T-helper 1 cell treated with Interleukin-12 subunit alpha and Interleukin-12 subunit beta and Interleukin-4 antibody, amounts not matched to agents 30 μg/mL and 1 μg/mL, for 36 hours (primary cell): ENCODE data around the gene ADAM15.

Experiments
- H3K27ac Mint-ChIP-seq: one replicate; pipeline ENCODE4 v1.8.0; 2021; ENCODE audit warnings: mild to moderate bottlenecking, mixed read lengths
- H3K27me3 Mint-ChIP-seq: one replicate; pipeline ENCODE4 v1.8.0; 2021; ENCODE audit warnings: low read depth, mixed read lengths
- H3K36me3 Mint-ChIP-seq: one replicate; pipeline ENCODE4 v1.8.0; 2021; ENCODE audit warnings: low read depth, mixed read lengths
- H3K4me1 Mint-ChIP-seq: one replicate; pipeline ENCODE4 v1.8.0; 2021; ENCODE audit warnings: low read depth, mixed read lengths
- H3K4me3 Mint-ChIP-seq: one replicate; pipeline ENCODE4 v1.8.0; 2021; ENCODE audit warnings: mild to moderate bottlenecking, moderate library complexity, mixed read lengths
- H3K9me3 Mint-ChIP-seq: one replicate; pipeline ENCODE4 v1.8.0; 2021; ENCODE audit warnings: mixed read lengths

Gene ADAM15

DNA sequence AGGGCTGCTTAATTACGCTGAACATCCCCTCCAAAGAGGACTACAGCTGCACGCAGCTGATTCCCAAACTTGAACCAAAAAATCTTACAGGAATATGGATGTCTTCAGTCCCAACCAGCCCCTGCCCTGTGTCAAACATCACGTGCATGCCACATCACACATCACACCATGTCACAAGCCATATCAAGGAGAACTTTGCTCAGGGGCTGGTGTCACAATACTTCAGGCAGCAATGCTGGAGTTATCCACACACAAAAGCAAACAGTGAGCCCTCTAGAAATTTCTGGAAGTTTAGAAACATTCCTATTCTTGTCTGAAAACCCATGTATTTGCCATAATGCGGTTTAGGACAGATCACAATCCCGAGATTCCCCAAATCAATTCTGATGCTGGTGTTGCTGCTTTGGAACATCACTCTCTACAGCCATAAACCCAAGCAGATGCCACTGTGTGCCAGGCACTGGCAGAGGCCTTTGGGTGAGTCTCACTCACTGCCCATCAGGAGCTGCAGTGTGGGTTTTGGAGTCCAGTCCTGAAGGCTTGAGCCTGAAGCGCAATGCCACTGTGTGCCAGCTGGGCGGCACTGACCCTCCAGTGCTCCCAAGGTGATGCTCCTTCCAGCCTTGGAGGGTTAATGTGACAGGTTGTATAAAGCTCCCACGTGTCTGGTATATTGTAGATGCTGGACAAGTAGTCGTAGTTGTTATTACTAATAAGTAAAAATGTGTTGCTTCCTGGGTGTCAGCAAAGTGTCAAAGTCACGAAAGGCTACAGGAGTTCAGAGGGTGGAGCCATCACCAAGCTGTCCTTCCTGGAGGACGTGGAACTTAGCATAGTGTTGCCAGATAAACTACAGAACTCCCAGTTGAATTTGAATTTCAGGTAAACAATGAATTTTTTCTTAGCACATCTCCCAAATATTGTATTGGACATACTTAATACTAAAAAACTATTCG lies 56.5 kb downstream of the ADAM15 start:
- no peak overlapping the region for H3K27ac Mint-ChIP-seq
- no peaks in the 10 kb centered on the region for H3K4me1 Mint-ChIP-seq
- no peaks in the 10 kb centered on the region for H3K36me3 Mint-ChIP-seq
- no peaks in the 10 kb centered on the region for H3K9me3 Mint-ChIP-seq
- H3K4me3 Mint-ChIP-seq, result no peak overlapping the region
- peaks cover 26% of the 10 kb centered on the region for H3K27me3 Mint-ChIP-seq

DNA sequence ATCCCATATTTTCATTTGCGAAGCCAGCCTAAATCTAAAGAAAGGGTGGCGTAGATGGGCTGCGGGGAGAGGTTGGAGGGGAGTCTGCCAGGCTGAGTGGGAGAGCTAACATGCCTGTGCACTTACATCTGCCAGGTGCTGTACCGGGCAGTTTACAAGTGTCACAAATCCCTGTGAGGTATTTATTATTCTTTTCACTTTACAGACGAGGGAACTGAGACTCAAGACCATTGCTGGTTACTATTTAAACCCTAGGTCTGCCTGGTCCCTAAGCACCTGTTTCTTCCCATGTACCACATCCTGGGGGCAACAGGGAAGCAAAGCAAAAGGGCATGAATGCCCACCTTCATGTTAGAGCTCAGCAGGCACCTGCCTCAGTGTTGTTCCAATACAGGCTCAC lies 57.2 kb downstream of the ADAM15 start:
- H3K4me3 Mint-ChIP-seq, result no peak overlapping the region
- no peaks in the 10 kb centered on the region for H3K9me3 Mint-ChIP-seq
- H3K36me3 Mint-ChIP-seq, result no peaks in the 10 kb centered on the region
- H3K4me1 Mint-ChIP-seq, result no peaks in the 10 kb centered on the region
- no peak overlapping the region for H3K27ac Mint-ChIP-seq
- H3K27me3 Mint-ChIP-seq, result peaks cover 27% of the 10 kb centered on the region

GRCh38 chr1:155110381-155110780 lies 59.3 kb downstream of the ADAM15 start:
- H3K36me3 Mint-ChIP-seq, result no peaks in the 10 kb centered on the region
- H3K9me3 Mint-ChIP-seq, result no peaks in the 10 kb centered on the region
- H3K27ac Mint-ChIP-seq, result no peak overlapping the region
- peaks cover 25% of the 10 kb centered on the region for H3K27me3 Mint-ChIP-seq
- no peaks in the 10 kb centered on the region for H3K4me1 Mint-ChIP-seq
- no peak overlapping the region for H3K4me3 Mint-ChIP-seq

DNA sequence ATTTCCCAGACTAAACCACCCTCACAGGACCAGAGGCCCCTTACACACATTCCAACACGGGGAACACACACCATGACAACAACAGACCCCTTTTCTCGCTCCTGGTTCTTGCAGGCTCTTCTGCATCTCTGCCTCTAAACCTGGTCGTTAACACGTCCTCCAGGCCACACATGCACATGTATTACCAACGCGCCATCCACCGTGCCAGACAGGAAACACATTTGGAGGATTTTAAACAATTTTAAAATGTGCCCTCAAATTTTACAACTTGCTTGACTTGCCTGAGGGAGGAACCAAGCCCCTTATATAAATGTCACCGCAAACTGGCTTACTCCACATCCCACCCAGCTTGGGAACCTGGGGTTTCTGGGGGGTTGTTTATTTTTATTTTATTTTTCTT lies 59.7 kb downstream of the ADAM15 start:
- H3K9me3 Mint-ChIP-seq, result no peaks in the 10 kb centered on the region
- no peaks in the 10 kb centered on the region for H3K36me3 Mint-ChIP-seq
- H3K4me1 Mint-ChIP-seq, result no peaks in the 10 kb centered on the region
- peaks cover 21% of the 10 kb centered on the region for H3K27me3 Mint-ChIP-seq
- no peak overlapping the region for H3K27ac Mint-ChIP-seq
- H3K4me3 Mint-ChIP-seq, result no peak overlapping the region
